DOHH2 (cell line): ENCODE measurements around the gene CARS2.

Source experiments
- H3F3A ChIP-seq: fragments of 200-600 bp; sonication (generic), shearing (Covaris generic); 2 replicates; pipeline ENCODE4 v1.6.0; 2016; ENCODE audit warnings: antibody characterized with exemption, mild to moderate bottlenecking; ENCODE audit not compliant: control insufficient read depth, insufficient read depth
- H3K27ac ChIP-seq: fragments of 200-600 bp; sonication (generic); 2 replicates; pipeline ENCODE4 v1.5.1; 2014; ENCODE audit warnings: low read depth, mild to moderate bottlenecking, low read length, moderate library complexity
- H3K27me3 ChIP-seq: fragments of 200-600 bp; sonication (generic); 2 replicates; pipeline ENCODE4 v1.6.1; 2014; ENCODE audit warnings: mild to moderate bottlenecking, low read length, mixed read lengths; ENCODE audit not compliant: control insufficient read depth
- H3K36me3 ChIP-seq: fragments of 200-600 bp; sonication (generic); 2 replicates; pipeline ENCODE4 v1.6.1; 2014; ENCODE audit warnings: mild to moderate bottlenecking, low read length, moderate library complexity, mixed read lengths; ENCODE audit not compliant: control insufficient read depth
- H3K4me1 ChIP-seq: fragments of 200-600 bp; sonication (generic); 2 replicates; pipeline ENCODE4 v1.6.1; 2014; ENCODE audit warnings: mild to moderate bottlenecking, low read length, mixed read lengths; ENCODE audit not compliant: control insufficient read depth
- H3K4me2 ChIP-seq: fragments of 200-600 bp; sonication (generic); 2 replicates; pipeline ENCODE4 v1.6.0; 2014; ENCODE audit warnings: mild to moderate bottlenecking, low read length, moderate library complexity
- H3K4me3 ChIP-seq: fragments of 200-600 bp; sonication (generic); 2 replicates; pipeline ENCODE4 v1.5.1; 2014; ENCODE audit warnings: mild to moderate bottlenecking, low read length, mixed read lengths
- H3K79me2 ChIP-seq: fragments of 200-600 bp; sonication (generic); 2 replicates; pipeline ENCODE4 v1.6.1; 2014; ENCODE audit warnings: mild to moderate bottlenecking, low read length, mixed read lengths; ENCODE audit not compliant: control insufficient read depth
- H3K9me2 ChIP-seq: fragments of 200-600 bp; sonication (generic); replicated peaks from 2 replicates; pipeline ENCODE4 v1.6.1; 2014; ENCODE audit warnings: mild to moderate bottlenecking, low read length, mixed read lengths; ENCODE audit not compliant: control insufficient read depth
- H3K9me3 ChIP-seq: fragments of 200-600 bp; sonication (generic); 2 replicates; pipeline ENCODE4 v1.6.1; 2014; ENCODE audit warnings: antibody characterized with exemption, low read length, mixed read lengths; ENCODE audit not compliant: control insufficient read depth, insufficient read depth
- H4K20me1 ChIP-seq: fragments of 200-600 bp; sonication (generic); 2 replicates; pipeline ENCODE4 v1.6.0; 2014; ENCODE audit warnings: low read depth, mild to moderate bottlenecking, antibody characterized with exemption, low read length, moderate library complexity; ENCODE audit not compliant: control insufficient read depth, insufficient read depth
- CTCF ChIP-seq: fragments of 200-600 bp; sonication (generic); IDR thresholded peaks from one replicate; pipeline ENCODE4 v1.5.1; 2014; ENCODE audit warnings: antibody characterized with exemption, mild to moderate bottlenecking, low read depth, low read length; ENCODE audit not compliant: poor library complexity, severe bottlenecking
- EZH2phosphoT487 ChIP-seq: fragments of 200-600 bp; sonication (generic); IDR thresholded peaks from 2 replicates; pipeline ENCODE4 v1.6.1; 2017; ENCODE audit warnings: borderline replicate concordance, mild to moderate bottlenecking, antibody characterized with exemption, low read length, moderate library complexity, mixed read lengths

Gene CARS2

GRCh38 chr13:110683203-110683883 is 22.6 kb downstream of the CARS2 start:
- Histone ChIP-seq H3K9me3 (no peaks in the 10 kb centered on the region), H3K27ac (no peak overlapping the region), H3K36me3 (peaks cover 62% of the 10 kb centered on the region), H3K4me1 (no peaks in the 10 kb centered on the region), H3F3A (peaks cover 7% of the 10 kb centered on the region), H3K4me2 (no peak overlapping the region), H3K4me3 (no peak overlapping the region), H3K9me2 (no peaks in the 10 kb centered on the region), H3K79me2 (no peaks in the 10 kb centered on the region), H4K20me1 (no peaks in the 10 kb centered on the region), H3K27me3 (no peaks in the 10 kb centered on the region)
- TF ChIP-seq CTCF, result peak; percentile 9
- TF ChIP-seq EZH2phosphoT487, result no peak

- no peaks in the 10 kb centered on the region for H3K9me2 ChIP-seq
- H3K27me3 ChIP-seq, result no peaks in the 10 kb centered on the region
- H3K36me3 ChIP-seq, result peaks cover 62% of the 10 kb centered on the region
Measured at GRCh38 chr13:110682746-110683145, 23.2 kb downstream of the CARS2 start.

GRCh38 chr13:110681868-110682550 is 23.9 kb downstream of the CARS2 start:
- Histone ChIP-seq H3K4me2 (no peak overlapping the region), H3K4me1 (peaks cover 7% of the 10 kb centered on the region), H3K27ac (no peak overlapping the region), H3K9me2 (no peaks in the 10 kb centered on the region), H3F3A (peaks cover 8% of the 10 kb centered on the region), H3K79me2 (peaks cover under 1% of the 10 kb centered on the region), H3K4me3 (no peak overlapping the region), H4K20me1 (no peaks in the 10 kb centered on the region), H3K36me3 (peaks cover 58% of the 10 kb centered on the region), H3K9me3 (no peaks in the 10 kb centered on the region), H3K27me3 (no peaks in the 10 kb centered on the region)
- no peak for TF ChIP-seq EZH2phosphoT487
- TF ChIP-seq CTCF, result no peak

More at GRCh38 chr13:110682746-110683145, 23.2 kb downstream of the CARS2 start:
- no peak for TF ChIP-seq EZH2phosphoT487
- peaks cover 8% of the 10 kb centered on the region for H3F3A ChIP-seq
- H3K9me3 ChIP-seq, result no peaks in the 10 kb centered on the region
- no peak overlapping the region for H3K4me2 ChIP-seq
- H3K27ac ChIP-seq, result no peak overlapping the region
- no peak overlapping the region for H3K4me3 ChIP-seq
- no peaks in the 10 kb centered on the region for H4K20me1 ChIP-seq
- H3K4me1 ChIP-seq, result peaks cover under 1% of the 10 kb centered on the region; the same call in 1 of the 2 replicates
- no peaks in the 10 kb centered on the region for H3K79me2 ChIP-seq

- Histone ChIP-seq H3F3A (peaks cover 11% of the 10 kb centered on the region), H3K27me3 (no peaks in the 10 kb centered on the region), H3K27ac (0 out of 2 replicates have a peak overlapping the region, but pooled peaks have one; percentile 4), H3K79me2 (peaks cover 3% of the 10 kb centered on the region), H3K9me3 (no peaks in the 10 kb centered on the region), H3K4me3 (no peak overlapping the region), H3K4me2 (no peak overlapping the region), H3K9me2 (no peaks in the 10 kb centered on the region), H3K36me3 (peaks cover 55% of the 10 kb centered on the region), H4K20me1 (no peaks in the 10 kb centered on the region), H3K4me1 (peaks cover 18% of the 10 kb centered on the region)
- TF ChIP-seq CTCF (peak; percentile 49), EZH2phosphoT487 (no peak)
Measured at GRCh38 chr13:110680852-110681251, 25.1 kb downstream of the CARS2 start.
